AML-193 (cell line): ENCODE measurements around the gene COA7.

Experiments used
- DNase-seq, 2 experiments: peaks; one replicate each; lab custom pipeline; 2025; lab: John Stamatoyannopoulos, UW

Gene COA7

GRCh38 chr1:52635321-52636089, 62.6 kb downstream of the COA7 start:
- DNase-seq, result no peak
